GM20000 (cell line): ENCODE results near the gene EBF4.

ENCODE experiments used
- DNase-seq: peaks from one replicate; pipeline ENCODE4 v3.0.0; 2012; ENCODE audit warnings: low spot score
- CTCF ChIP-seq: IDR thresholded peaks from 2 replicates; pipeline ENCODE4 v1.5.1; 2012; ENCODE audit warnings: mild to moderate bottlenecking, control low read depth; ENCODE audit errors: extremely low read depth, missing control alignments

EBF4 gene

GRCh38 chr20:2756056-2756611, 63.6 kb downstream of the EBF4 start:
- no peak for TF ChIP-seq CTCF
- DNase-seq, result no peak

GRCh38 chr20:2757001-2757400, 64.4 kb downstream of the EBF4 start:
- DNase-seq, result no peak
- no peak for TF ChIP-seq CTCF

- no peak for TF ChIP-seq CTCF
- DNase-seq, result no peak
These were observed 65.4 kb downstream of the EBF4 start for GRCh38 chr20:2757969-2758368.

GRCh38 chr20:2759143-2759542, 66.6 kb downstream of the EBF4 start:
- no peak for TF ChIP-seq CTCF
- DNase-seq, result no peak

GRCh38 chr20:2759603-2760296, 67.2 kb downstream of the EBF4 start:
- DNase-seq, result no peak
- no peak for TF ChIP-seq CTCF

- no peak for DNase-seq
- no peak for TF ChIP-seq CTCF
These were observed 67.8 kb downstream of the EBF4 start for GRCh38 chr20:2760297-2760951.

GRCh38 chr20:2760952-2761305, 68.3 kb downstream of the EBF4 start:
- DNase-seq, result no peak
- no peak for TF ChIP-seq CTCF
